T-helper 2 cell treated with Interferon-gamma antibody and Interleukin-4, amounts not matched to agents 100 ng/mL and 5 ng/mL, for 36 hours (primary cell): Measurements from ENCODE around the gene GPS1. TPM values are rescaled to one million over a fixed set of nuclear protein-coding genes. Genes with fewer than 3 reads are reported as not detected.

Source experiments
- intact Hi-C: fragments of 100-400 bp; cut with micrococcal nuclease; formaldehyde crosslinking; loops from one replicate; pipeline ENCODE4 v1.15.1; 2023
- total RNA-seq: library from RNA; stranded (reverse); gene quantifications from 2 replicates; pipeline ENCODE4 v1.2.3, GENCODE V29; 2022

Gene GPS1
- total RNA-seq = 86.4 and 87.5 TPM in 2 replicates

DNA sequence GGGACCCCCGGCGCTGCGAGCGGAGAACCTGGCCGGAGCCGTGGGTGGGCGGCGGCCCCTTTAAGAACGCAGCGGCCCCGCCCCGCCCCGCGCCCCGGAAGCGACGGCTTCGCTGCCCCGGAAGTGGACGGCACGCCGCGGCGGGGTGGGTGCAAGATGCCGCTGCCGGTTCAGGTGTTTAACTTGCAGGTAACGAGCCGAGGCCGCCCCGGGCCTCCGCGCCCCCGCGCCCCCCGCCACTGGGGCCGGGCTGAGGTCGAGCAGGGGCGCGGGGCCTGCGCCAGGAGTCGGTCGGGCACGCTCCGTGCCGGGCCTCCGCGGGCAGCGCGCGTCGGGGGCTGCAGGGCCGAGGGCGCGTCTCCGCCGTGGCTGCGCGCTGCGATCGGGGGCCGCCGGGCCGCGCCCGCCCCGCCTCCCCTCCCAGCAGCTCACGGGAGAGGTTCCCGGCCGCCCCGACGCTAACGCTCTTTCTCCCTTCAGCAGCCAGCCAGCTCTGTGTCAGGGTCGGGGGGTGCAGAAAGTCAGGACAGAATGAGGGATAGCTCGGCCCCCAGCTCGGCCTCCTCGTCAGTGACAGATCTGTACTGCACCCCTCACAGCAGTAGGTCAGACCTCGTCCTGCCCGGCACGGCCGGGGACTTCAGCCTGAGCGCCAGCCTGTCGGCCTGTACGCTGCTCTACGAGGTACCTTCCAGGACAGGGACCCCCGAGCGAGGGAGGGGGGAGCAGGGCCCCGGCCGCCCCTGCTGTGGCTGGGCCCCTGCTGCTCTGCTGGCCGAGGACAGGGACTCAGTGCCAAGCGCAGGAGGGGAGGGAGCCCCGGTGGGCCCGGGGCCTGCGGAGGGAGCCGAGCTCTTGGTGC, at the start of gene GPS1, which contains the start of gene RFNG:
Gene GPS1, plus strand, starts transcription at position 123 of the 862 bp plus-strand sequence. Its CDS starts 34 bp downstream, at position 157.
Gene RFNG, minus strand, starts transcription at position 36 of the 862 bp plus-strand sequence. CDS start 45 bp downstream, outside the sequence.
- intact Hi-C loops = loop anchor here (1.0 kb wide), 1 partner anchor 46 kb away; the partner anchor contains the start of gene FASN

GRCh38 chr17:82003411-82004381, 48.0 kb upstream of the GPS1 start:
- intact Hi-C loops = no loop called here

DNA sequence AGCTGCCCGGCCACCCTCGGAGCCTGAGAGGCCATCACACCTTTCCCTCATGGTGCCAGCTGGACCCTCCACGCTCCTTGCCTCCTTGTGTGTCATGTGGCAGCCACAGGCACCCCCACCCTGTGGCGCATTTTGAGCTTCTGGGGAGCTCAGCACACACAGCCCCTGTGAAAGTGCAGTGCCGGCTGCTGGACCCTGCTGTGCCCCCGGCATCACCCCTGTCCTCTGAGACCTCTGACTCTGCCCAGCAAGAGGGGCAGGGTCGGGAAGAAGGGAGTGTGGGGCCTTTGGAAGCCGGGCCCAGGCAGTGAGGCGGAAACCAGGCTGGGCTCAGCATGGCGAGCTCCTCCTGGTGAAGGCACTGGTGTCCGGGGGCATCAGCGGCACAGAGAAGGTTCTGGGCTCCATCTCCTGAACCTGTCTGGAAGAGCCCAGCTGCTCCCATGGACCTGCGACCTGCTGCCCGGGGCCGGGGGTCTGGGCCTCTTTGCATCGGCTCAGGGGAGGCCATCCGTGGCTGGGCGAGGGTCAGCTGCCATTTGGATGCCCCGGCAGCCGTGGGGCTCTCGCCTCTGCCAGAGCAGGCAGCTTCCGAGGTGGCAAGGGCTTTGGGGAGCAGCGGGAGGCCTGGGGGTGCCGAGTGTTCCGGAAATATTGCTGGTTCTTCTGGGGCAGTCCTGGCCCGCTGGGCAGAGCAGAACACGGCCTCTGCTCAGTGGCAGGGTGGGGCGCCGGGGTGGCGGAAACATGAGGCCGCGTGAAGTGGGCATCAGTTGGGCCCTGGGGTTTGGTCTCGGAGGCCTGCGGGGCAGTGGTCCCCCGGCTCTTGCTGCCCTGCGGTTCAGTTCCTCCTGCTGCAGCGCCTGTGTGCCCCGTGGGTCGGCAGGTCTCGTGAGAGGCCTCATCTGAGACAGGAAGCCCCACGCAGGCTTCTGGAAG, 46.9 kb upstream of the GPS1 start:
- intact Hi-C loops = no loop called here

- intact Hi-C loops = no loop called here
Measured at GRCh38 chr17:82005701-82006348, 45.9 kb upstream of the GPS1 start.

- intact Hi-C loops = no loop called here
Measured at GRCh38 chr17:82006468-82007227, 45.0 kb upstream of the GPS1 start.

DNA sequence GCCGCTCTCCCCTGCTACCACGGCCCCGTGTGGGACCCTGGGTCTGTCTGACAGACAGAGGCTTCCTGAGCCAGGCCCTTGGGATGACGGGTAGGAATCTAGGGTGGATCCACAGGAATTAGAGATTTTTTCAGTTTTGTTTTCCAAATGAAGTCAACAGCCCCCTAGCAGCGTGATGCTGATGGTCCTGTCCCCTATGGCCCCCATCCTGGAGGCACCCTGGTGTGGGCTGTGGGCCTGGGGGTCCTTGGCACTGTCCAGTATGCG, 44.5 kb upstream of the GPS1 start:
- intact Hi-C loops = no loop called here

DNA sequence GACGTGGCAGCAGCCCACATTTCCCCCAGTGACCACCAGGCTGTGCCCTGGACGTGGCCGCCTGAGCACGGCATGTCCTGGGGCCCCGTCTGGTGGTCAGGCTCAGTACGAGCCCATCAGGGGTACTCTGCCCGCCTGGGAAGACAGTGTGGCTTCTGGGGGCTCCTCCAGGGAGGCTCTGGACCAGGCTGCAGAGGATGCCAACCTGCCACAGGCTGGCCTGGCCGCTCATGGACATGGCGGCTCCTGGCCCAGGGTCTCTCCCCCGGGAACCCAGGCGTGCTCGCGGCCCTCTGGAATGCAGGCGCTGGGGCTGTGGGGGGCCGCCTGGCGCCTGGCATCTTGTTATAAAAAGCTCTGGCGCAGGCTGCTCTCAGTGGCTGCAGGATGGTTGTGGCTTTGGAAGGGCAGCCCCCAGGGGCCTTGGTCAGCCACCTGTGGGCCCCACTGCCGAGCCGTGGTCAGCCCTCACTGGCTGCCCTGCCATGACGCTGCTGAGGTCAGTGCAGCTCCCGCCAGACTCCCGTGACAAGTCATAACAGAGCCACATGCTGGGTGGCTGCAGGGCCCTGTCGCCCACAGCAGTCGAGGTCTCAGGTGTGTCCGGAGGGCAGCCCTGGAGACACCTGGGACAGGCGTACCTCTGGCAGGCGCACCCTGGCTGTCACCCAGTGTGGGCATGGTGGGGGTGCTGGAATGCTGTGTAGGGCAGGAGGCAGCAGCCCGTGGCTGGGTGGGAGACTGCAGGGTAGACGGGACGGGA, 44.0 kb upstream of the GPS1 start:
- intact Hi-C loops = no loop called here

DNA sequence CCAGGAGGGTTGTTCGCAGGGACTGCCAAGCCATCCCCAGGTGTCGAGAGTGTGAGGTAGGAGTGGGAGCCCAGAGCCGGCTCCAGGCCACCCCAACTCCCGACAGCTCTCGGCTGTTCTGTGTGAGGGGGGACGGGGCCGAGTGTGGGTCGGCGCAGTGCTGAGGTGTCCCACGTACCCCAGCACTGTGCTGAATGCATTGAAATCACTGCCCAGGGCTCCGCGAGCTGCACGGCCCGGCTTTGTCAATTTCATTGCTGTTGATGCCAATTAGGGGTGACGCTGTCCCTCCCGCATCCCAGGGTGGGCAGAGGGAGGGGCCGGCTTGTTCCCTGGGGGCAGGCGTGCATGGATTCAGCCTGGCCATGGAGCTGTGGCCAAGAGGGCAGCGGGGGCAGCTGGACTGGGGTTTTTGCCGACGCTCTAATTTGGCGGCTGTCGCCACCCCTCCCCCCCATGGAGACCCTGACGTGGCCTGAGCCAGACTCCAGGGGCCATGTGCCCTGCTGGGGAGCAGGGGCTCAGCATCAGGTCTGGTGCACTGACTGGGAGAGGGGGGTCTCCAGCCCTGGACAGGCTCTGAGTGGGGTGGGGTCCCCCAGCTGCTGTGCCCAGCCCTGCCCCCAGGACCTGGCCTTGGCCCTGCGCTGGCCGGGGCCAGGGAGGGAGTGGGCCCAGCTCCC, 43.3 kb upstream of the GPS1 start:
- intact Hi-C loops = no loop called here

DNA sequence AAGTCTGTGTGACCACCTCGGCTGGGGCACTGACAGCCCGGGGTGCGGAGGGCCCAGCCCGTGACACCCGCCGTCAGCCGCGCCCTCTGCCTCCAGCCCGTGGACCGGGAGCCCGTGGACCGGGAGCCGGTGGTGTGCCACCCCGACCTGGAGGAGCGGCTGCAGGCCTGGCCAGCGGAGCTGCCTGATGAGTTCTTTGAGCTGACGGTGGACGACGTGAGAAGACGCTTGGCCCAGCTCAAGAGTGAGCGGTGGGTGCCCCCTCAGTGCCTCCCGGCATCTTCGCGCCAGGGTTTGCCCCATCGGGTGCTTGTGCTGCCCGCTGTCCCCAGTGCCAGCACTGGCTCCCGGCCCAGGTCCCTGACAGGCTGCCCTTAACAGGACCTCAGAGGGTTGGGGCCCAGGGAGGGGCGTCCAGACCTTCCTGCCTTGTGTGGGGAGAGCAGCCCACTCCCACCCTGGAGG, 42.7 kb upstream of the GPS1 start:
- intact Hi-C loops = no loop called here

GRCh38 chr17:82009413-82009812, 42.3 kb upstream of the GPS1 start:
- intact Hi-C loops = no loop called here

DNA sequence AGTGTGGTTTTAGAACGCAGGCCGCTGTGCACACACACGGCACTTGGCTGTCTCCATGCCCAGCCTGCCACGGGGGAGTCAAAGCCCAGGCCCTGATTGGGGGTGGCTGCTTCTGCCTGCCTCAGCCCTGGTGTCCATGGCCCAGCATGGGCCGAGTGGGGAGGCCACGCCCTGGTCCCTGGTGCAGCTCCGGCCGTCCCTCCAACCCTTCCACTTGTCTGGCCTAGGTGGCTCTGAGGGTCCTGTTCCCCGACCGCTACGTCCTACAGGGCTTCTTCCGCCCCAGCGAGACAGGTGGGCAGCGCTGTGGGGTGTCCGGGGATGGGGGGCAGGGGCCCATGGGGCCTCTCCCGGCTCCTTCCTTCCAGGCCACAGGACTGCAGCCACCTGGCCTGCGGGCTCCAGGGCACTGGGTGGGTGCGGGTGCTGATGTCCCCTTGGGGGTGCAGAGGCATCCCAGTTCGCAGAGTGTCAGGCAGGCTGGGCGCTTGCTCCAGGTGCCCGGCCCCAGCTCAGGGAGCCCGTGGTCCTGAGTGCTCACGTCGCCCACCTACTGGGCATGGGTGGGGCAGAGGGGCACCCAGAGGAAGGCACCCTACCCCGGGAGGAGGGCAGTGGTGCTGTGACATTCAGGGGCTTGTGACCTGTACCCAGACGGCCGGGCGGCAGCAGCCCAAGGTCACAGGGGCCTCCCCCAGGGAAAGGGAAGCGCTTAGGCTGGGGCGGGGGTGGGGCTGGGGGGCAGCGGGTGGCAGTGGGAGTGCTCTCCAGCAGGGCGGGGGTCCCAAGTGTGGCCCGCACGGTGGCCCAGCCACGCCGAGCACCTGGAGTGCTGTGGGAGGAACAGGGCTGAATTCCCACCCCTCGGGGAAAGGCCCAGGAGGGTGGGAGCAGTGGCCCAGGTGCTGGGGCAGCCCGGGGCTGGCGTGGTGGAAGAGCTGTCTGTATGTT, 40.8 kb upstream of the GPS1 start:
- intact Hi-C loops = no loop called here

DNA sequence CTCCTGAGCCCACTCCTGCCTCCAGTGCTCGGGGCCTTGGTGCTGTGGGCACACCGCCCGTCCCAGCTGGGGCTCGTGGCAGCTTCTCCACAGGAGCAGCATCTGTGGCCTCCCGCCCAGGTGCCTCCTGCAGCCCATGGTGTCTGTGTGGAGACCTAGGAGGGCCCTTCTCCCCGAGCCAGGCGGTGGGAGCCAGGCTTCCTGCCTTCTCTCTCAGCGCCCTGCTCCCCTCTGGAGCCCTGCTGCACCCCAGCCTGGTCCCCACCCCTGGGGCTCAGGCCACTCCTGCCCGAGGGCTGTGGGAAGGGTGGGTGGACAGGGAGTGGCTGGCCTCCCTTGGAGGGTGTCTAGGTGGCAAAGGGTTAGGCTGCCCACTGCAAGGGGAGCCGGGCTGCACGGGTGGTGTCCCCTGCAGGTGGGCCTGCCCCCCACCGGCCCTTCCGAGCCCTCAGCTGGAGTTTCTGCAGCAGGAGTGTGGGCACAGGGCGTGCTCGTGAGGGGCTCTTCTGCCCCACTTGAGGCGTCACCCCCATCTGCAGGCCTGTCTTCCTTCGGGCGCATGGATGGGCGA, 40.0 kb upstream of the GPS1 start:
- intact Hi-C loops = no loop called here

DNA sequence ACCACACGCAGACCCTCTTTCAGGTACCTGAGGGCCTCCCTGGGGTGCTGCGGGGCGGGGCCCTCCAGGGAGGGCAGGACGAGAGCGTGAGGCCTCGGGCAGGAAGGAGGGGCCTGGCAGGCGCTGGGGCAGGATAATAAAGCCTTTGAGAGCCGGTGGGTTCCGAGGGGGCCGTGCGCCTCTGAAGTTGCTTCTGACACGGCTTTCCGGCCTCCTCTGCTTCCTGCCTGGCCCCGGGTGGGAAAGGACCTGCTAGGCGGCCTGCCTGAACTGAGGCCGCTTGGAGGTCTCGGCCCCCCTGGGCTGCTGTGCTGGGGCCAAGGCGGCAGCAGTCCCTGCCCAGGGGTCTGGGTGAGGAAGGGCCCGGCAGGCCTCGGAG, 39.4 kb upstream of the GPS1 start:
- intact Hi-C loops = no loop called here

- intact Hi-C loops = no loop called here
Measured at GRCh38 chr17:82012640-82013295, 38.9 kb upstream of the GPS1 start.

DNA sequence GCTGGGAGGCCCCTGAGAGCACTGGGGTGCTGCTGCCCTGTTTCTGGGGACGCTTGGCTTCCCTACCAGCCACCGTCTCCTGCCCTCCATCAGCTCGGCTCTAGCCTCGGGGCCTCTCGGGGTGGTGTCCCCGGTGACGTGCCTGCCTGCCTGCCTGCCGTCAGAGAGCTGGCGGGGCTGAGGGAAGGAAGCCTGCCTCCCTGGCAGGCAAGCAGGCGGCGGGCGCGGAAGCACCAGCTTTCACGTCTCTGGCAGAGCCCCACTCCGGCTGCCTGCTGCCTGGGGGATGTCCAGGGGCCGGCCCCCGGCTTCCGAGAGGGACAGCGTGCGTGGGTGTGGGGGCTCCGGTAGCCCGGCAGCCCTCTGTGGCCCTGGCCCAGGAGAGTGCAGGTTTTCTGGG, 38.4 kb upstream of the GPS1 start:
- intact Hi-C loops = no loop called here

DNA sequence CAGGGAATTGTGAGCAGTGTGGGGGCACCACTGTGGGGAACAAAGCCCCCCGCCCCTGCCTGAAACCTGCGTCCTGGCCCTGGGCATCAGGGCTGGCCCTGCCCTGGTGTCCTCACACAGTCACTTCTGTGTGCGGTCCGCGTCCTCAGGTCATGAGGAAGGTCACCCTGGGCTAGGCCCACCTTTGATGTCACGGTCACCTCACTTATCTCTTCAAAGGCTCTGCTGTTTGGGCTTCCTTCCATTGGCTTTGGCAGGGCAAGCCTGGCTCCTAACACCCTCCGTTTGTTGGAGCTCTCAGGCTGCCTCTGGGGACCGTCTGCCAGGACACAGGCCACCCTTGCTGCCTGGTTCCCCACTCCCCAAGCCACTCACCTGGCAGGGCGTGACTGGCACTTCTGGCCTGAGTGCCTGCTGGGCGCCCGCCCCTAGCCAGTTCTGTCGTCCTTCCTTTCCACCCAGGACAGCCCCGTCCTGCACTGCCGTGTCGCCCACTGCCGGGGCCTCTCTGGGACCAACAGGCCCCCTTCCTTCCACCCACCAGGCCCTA, 37.9 kb upstream of the GPS1 start:
- intact Hi-C loops = no loop called here
